Thoracic aorta (tissue), 2 donors: ENCODE measurements around the gene MGAT3. TPM values are rescaled to one million over a fixed set of nuclear protein-coding genes. Genes with fewer than 3 reads are reported as not detected.

Experiments
- ATAC-seq: fragments of 150-250 bp; one replicate; pipeline ENCODE4 v1.8.0; 2017; ENCODE audit warnings: low read depth; ENCODE audit not compliant: insufficient number of reproducible peaks, low FRiP score
- DNase-seq: peaks from one replicate; pipeline ENCODE4 v3.0.0-alpha.2; 2020; ENCODE audit warnings: low spot score
- H3K27ac ChIP-seq, 2 donors: fragments of 200-600 bp; sonication (generic); 1 replicate in 1 of 2; 2 replicates in 1 of 2; pipeline ENCODE4 v1.5.1; 2016; ENCODE audit warnings: mild to moderate bottlenecking in 2 of 2, moderate library complexity in 2 of 2
- H3K27me3 ChIP-seq: fragments of 200-600 bp; sonication (generic); replicated peaks from 2 replicates; pipeline ENCODE4 v1.6.0; 2016; ENCODE audit warnings: mild to moderate bottlenecking; ENCODE audit not compliant: insufficient read depth
- H3K36me3 ChIP-seq: fragments of 200-600 bp; sonication (generic); one replicate; pipeline ENCODE4 v1.5.1; 2016
- H3K4me1 ChIP-seq, 2 donors: fragments of 200-600 bp; sonication (generic); 1 replicate in 1 of 2; 2 replicates in 1 of 2; pipeline versions ENCODE4 v1.5.1 to v1.6.0; 2016; ENCODE audit warnings: low read depth in 2 of 2, mild to moderate bottlenecking in 1 of 2; ENCODE audit not compliant: control insufficient read depth in 1 of 2
- H3K4me3 ChIP-seq: fragments of 200-600 bp; sonication (generic); 2 replicates; pipeline ENCODE4 v1.5.1; 2016; ENCODE audit warnings: mild to moderate bottlenecking
- H3K9me3 ChIP-seq: fragments of 200-600 bp; sonication (generic); 2 replicates; pipeline ENCODE4 v1.5.1; 2016
- total RNA-seq, 2 donors: library from RNA; depleted of rRNA; stranded (reverse); fragments of >200 nt; gene quantifications; one replicate each; pipeline versions ENCODE4 v1.1.0 to v1.2.3, GENCODE V29; 2016
- TF ChIP-seq, protein P1 (sequence below): fragments of 200-600 bp; sonication (generic); IDR thresholded peaks from one replicate; pipeline ENCODE4 v1.5.1; 2019; ENCODE audit warnings: antibody characterized with exemption

Gene MGAT3
- total RNA-seq, 2 donors from 2014 or later: 1.1 to 3.2 TPM

DNA sequence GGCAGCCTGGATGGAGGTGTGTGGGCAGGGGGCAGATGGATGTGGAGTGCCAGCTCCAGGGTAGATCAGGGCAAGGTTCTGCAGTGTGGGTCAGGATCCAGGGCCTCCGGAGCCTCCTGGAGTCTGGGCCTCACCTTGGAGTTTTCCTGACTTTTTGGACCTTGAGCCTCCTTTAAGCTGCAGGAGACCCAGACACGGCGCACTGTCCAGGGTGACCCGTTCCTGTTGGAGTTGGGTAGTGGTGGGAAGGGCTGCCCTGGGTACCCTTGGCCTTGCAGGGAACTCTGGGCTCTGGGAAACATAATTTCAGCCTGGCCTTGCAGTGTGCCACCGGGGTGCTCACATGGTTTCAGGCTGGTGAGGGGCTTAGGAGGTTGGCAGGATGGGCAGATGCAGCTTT lies 17.0 kb downstream of the MGAT3 start:
- Histone ChIP-seq H3K27ac (no peak overlapping the region), H3K4me3 (no peak overlapping the region), H3K4me1 (peaks cover 0 to 5% of the 10 kb centered on the region in 2 donors), H3K9me3 (no peaks in the 10 kb centered on the region), H3K36me3 (no peaks in the 10 kb centered on the region), H3K27me3 (no peaks in the 10 kb centered on the region)
- DNase-seq (no peak), ATAC-seq (no peak)
- TF ChIP-seq, protein P1, sequence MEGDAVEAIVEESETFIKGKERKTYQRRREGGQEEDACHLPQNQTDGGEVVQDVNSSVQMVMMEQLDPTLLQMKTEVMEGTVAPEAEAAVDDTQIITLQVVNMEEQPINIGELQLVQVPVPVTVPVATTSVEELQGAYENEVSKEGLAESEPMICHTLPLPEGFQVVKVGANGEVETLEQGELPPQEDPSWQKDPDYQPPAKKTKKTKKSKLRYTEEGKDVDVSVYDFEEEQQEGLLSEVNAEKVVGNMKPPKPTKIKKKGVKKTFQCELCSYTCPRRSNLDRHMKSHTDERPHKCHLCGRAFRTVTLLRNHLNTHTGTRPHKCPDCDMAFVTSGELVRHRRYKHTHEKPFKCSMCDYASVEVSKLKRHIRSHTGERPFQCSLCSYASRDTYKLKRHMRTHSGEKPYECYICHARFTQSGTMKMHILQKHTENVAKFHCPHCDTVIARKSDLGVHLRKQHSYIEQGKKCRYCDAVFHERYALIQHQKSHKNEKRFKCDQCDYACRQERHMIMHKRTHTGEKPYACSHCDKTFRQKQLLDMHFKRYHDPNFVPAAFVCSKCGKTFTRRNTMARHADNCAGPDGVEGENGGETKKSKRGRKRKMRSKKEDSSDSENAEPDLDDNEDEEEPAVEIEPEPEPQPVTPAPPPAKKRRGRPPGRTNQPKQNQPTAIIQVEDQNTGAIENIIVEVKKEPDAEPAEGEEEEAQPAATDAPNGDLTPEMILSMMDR: no peak

DNA sequence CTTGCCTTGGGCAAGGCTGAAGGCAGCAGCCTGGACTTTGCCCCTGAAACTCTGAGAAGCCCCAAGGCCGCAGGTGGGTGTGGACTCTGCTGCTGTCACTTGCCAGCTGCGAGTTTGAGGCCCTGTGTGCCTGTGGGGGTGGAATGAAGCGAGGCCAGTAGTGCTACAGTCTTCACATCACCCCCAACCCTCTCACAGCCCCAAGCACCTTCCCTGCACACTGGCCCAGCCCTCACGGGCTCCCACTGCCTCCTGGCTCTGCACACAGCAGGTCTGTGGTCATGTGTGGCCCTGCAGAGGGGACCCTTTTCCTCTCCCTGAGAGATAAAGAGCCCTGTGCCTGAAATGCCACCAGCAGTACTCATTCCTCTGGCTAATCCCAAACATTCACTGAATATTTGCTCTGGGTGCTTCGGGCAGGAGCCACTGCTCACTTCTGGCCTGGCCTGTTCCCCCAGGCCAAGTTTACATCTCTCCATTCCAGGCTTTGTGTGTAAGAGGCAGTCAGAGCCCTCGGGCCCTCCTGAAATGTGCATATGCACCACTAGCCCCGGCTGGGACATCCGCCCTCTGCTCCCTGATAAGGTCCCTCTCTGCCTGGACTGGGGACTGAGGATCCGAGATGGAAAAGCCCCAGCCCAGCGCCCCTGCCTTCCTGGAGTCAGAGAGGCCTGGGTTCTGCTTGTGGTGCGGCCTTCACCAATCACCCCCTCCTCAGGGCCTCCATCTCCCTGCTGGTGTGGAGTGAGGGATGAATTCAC lies 17.7 kb downstream of the MGAT3 start:
- TF ChIP-seq, protein P1: no peak
- no peak for ATAC-seq
- no peak for DNase-seq
- H3K4me3 ChIP-seq: no peak overlapping the region
- H3K9me3 ChIP-seq: no peaks in the 10 kb centered on the region
- H3K36me3 ChIP-seq: no peaks in the 10 kb centered on the region
- H3K27ac ChIP-seq: no peak overlapping the region
- H3K4me1 ChIP-seq: peaks cover 0 to 5% of the 10 kb centered on the region in 2 donors
- H3K27me3 ChIP-seq: no peaks in the 10 kb centered on the region

DNA sequence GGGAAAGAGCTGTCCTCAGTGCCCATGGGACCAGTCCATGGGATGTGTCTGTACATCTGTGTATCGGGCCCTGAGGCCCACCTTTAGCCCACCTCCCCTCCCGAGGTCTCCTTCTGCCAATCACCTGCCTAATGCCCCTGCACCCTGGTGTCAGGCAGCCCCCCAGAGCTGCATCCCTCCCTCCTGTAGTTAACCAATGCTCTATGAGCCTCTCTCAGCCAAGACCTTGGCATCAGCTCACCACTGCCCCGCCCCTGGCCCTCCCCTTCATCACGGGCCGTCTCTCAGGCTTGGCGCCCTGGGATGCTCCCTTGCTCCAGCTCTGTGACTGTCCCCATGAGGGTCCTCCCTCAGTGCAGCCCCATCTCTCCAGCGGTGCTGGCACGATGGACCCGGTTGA lies 18.5 kb downstream of the MGAT3 start:
- no peak for ATAC-seq
- no peaks in the 10 kb centered on the region for H3K27me3 ChIP-seq
- no peak for DNase-seq
- no peaks in the 10 kb centered on the region for H3K9me3 ChIP-seq
- TF ChIP-seq, protein P1: no peak
- no peak overlapping the region for H3K27ac ChIP-seq
- no peak overlapping the region for H3K4me3 ChIP-seq
- no peaks in the 10 kb centered on the region for H3K36me3 ChIP-seq
- peaks cover 0 to 5% of the 10 kb centered on the region in 2 donors for H3K4me1 ChIP-seq

DNA sequence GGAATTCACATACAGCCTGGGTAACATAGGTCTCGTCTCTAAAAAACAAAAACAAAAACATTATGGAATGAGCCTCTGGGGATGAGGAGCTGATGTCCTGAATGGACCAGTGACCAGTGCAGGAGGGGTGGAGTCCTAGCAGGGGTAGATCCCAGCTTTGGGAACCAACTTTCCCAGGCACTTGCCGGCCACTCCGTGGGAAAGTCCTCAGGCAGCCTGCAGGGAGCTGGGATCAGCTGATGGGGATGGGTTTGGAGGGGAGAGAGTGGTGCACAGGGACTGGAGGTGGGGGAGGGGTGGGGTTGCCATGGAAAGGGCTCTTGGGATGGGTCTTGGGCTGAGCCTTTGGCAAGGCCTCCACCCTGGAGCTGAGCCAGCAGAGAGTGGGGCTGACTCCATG lies 19.1 kb downstream of the MGAT3 start:
- Histone ChIP-seq H3K27me3 (no peaks in the 10 kb centered on the region), H3K4me1 (peaks cover 0 to 5% of the 10 kb centered on the region in 2 donors), H3K27ac (no peak overlapping the region), H3K36me3 (no peaks in the 10 kb centered on the region), H3K9me3 (no peaks in the 10 kb centered on the region), H3K4me3 (no peak overlapping the region)
- TF ChIP-seq, protein P1: no peak
- ATAC-seq: no peak
- no peak for DNase-seq

DNA sequence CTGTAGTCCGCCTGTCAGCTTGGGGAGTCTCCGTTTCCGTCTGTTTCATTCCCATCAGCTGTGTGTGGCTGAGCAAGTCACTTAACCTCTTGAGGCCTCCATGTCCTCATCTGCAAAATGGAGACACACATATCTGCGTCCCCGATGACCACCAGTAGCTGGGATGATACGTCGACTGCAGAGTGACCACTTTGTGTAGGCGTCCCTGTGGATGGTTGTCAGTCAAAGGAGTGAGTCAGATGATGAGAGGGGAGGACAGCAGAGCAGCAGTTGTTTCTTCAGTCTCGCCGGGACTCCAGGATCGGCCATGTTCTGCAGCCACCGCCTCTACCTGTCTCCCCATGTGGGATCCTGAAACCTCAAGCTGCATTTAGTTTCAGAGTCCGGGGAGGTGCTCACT lies 19.9 kb downstream of the MGAT3 start:
- ATAC-seq (no peak), DNase-seq (no peak)
- H3K9me3 ChIP-seq: no peaks in the 10 kb centered on the region
- no peak overlapping the region for H3K4me3 ChIP-seq
- H3K4me1 ChIP-seq: peaks cover 0 to 4% of the 10 kb centered on the region in 2 donors
- H3K27me3 ChIP-seq: no peaks in the 10 kb centered on the region
- TF ChIP-seq, protein P1: no peak
- no peaks in the 10 kb centered on the region for H3K36me3 ChIP-seq
- H3K27ac ChIP-seq: no peak overlapping the region
